ENCODE data around the gene TERT.
"Not testable (repeated sequence)": the region's sequence is repeated elsewhere in the genome, so short reads cannot be mapped to it uniquely, and the experiment has no call there.

Gene TERT

DNA sequence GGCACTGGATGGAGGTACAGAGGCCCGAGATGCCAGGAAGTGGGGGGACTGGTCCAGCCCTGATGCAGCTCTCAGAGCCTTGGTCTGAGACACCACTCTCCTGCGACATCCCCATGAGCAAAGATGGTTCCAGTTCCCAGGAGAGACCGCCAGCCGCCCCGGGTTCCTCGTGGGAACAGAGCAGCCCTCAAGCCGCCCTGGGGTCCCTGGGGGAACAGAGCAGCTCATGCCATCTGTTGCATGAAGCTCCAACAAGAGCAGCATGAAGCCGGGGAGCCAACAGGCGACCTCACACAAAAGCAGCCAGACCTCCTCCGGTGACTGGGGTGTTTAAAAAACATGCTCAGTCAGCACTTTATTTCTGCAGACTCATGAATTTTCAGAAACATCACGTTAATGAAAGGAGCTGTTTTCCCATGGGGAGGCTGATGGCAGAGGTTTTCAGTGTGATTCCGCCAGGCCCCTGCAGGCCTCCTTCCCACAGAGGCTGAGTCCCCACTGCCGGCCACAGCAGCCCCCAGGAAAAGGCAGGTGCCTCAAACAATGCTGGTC is 63.4 kb downstream of the TERT start:
- no peak for DNase-seq

DNA sequence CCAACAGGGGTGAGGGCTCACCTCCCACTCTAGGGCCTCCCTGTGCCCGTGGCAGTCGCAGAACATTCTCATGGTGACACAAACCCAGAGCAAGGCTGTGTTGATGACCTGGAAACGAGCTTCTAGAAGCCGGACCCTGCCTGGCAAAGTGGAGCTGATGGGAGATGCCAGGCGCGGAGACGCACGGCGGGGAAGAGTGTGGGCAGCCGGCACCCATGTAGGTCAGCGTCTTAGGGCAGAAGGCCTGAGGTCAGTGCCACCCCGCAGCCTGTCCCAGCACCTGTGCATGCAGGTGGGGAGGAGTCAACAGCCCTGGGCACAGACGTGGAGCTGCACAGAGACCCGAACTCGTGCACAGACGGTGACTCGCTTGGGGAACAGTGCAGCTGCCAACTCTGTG is 64.3 kb downstream of the TERT start:
- no peak for DNase-seq

DNA sequence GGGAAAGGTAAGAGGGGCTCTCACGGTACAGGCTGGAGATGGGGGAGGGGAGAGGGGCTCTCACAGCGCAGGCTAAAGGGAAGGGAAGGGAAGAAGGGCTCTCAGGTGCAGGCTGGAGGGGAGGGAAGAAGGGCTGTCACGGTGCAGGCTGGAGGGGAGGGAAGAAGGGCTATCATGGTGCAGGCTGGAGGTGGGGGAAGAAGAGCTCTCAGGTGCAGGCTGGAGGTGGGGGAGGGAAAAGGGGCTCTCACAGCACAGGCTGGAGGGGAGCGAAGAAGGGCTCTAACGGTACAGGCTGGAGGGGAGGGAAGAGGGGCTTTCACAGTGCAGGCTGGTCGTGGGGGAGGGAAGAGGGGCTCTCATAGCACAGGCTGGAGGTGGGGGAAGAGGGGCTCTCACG is 65.0 kb downstream of the TERT start:
- DNase-seq: no peak

DNA sequence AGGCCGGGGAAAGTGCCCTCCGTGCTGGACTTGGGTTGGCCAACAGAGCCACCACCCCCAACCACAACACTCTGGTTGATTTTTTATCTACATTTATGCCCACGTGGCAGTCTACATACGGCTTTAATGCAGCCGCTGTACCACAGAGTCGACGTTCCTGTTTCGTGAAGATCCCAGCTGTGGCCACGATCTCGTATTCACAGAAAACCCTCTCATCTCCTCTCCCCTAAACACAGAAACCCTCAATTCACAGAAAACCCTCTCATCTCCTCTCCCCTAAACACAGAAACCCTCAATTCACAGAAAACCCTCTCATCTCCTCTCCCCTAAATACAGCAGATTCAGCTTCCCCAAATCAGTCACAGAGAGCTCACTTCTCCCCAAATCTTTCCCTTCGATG is 65.8 kb downstream of the TERT start:
- not testable (repeated sequence) for DNase-seq

DNA sequence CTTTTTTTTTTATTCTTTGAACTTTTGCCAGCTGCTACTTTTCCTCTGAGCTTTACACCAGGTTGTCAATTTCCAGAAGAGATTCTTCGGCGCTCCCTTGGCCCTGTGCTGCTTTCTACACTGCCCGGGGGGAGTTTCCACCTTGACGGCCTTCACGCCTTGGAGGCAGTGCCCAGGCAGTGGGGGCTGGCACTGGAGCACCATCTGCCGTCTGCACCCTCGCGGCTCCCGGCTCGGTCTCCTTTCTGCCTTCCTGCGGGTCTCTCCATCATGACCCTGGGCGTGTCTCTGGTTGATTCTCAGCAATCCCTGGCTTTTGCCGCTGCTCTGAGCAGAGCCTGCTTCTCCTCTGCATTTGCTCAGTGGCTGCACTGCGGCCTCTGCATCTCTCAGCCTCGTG is 66.7 kb downstream of the TERT start:
- no peak for DNase-seq

DNA sequence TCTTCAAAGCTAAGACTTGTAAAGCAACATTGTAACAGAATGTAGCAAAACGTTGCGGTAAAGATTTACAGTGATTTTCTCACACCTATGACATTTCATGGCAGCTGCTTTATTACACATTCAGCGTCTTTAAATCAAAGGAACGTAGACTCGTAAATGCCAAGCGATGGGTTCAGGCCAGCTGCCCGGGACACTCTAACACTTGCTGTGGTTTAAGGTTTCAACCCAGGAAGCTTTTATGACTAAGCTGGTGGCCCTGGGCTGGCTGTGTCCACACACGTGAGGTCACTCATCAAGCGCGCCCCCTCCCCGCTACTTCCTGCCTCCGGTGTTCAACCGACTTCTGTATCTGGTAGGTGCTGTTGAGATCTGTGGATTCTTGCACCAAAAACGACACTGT is 67.2 kb downstream of the TERT start:
- no peak for DNase-seq

DNA sequence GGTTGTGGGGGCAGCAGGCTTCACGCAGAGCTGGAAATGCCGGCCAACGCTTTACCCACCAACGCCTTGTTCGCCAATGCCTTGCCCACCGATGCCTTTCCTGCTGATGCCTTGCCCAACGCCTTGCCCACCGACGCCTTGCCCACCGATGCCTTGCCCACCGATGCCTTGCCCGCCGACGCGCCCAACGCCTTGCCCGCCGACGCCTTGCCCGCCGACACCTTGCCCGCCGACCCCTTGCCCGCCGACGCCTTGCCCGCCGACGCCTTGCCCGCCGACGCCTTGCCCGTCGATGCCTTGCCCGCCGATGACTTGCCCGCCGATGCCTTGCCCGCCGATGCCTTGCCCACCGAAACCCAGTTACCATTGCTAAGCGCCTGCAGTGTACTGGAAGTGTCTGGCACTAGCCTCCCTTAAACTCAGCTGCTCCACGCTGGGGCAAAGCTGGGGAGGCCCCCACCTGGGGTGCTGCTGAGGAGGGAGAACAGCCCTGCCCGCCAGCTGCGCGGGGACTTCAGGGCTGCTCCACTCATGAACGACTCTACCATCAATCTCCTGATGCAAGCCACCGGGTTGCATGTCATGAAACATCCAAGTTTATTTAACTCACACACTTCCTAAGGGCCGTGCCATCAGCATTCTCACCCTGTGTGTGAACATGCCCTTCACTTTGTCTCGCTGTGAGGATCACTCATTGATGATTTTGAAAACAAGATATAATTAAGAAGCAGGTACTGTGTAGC is 67.9 kb downstream of the TERT start:
- no peak for DNase-seq

DNA sequence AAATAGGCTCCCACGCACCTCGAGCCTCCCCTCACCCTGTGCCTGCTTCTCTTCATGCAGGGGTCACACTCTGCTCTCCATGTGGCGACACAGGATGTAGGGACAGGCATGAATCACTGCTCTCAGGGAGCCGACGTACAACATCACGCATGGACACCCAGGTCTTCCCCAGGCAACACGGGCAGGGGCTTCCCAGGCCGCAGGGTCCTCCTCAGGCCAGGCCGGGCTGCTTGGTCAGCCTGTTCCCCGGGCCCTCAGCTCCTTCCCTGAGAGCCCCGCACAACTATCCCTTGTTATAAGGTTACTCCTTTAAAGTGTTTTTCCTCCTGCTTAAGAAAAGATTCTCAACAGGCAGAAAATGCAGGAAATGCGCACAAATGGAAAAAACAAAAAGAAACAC is 68.6 kb downstream of the TERT start:
- no peak for DNase-seq

DNA sequence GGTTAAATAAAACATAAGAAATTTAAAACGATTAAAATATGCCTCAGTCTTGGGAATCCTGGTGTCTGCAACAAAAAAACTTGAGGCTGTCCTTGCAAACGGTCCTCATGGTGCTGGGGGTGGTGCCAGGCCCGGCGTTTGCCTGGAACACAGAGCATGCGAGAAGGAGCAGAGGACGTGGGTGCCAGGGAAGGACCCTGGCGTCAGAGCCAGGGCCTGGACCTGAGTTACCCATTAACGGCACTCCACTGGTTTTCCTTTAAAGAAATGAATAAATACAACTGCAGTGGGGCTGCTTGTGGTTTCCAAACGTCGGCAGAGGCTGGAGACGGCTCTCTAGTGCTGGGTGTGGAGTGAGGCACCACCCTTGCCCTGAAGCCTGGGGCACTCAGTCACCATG is 69.8 kb downstream of the TERT start, which contains the start of gene SLC6A18:
SLC6A18 (plus strand) TSS at position 301 of the 400 bp plus-strand sequence; CDS start at position 398, 97 bp downstream.
- no peak for DNase-seq

DNA sequence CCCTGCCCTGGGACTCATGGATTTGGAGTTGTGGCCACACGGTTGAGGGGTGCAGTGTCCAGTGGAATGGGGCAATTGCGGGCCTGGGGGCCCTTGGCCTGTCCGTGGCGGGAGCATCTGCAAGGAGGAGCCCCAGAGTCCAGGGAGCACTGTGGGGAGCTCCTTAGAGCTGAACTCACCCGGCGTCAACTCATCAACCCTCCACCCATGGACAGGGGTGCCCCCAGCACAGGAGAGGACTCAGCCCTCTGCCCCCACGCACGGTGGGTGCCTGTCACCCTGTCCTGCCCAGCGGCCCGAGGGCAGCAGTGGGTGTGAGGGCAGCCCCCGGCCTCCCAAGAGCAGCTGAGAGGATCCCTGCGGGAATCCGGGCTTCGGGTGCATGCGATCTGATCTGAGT is 70.2 kb downstream of the TERT start:
- DNase-seq: no peak

DNA sequence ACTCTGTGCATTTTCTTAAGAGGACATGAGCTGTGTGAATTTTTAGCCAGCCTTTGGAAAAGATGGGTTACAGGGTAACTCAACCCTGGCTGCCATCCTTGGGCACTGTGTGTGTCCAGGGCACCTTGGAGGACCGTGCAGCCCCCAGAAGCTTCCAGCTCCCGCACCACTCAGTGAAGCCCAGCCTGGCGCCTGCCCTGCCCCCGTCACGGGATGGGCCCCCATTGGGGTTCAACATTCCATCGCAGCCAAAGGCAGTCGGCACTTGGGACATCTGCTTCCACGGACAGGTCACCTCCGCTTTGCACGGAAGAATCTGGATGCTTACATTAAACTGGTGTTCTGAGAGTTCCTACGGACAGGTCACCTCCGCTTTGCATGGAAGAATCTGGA is 71.6 kb downstream of the TERT start:
- no peak for DNase-seq

DNA sequence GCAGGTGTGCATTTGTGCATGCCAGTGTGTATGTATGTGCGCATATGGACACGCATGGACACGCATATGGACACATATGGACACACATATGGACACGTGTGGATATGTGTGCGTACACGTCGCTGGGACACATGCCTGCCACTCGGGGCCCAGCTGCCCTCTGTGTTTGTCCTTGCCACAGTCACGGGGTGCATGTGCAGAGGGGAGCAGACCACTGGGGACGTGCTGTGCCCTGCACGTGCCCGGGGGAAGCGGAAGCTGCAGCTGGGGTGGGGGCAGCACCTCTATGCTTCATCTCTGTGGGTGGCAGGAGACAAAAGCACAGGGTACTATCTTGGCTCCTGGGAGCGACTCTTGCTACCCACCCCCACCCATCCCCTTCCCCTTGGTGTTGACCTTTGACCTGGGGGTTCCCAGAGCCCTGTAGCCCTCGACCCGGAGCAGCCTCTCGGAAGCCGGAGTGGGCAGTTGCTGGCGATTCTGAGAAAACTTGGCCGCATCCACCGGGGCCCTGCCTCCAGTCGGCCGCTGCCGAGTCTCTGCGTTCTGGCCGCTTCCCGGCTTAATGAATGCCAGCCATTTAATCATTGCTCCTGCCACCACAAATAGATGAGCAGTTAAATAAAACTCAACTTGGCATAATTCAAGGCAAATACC is 72.1 kb downstream of the TERT start:
- DNase-seq: no peak

DNA sequence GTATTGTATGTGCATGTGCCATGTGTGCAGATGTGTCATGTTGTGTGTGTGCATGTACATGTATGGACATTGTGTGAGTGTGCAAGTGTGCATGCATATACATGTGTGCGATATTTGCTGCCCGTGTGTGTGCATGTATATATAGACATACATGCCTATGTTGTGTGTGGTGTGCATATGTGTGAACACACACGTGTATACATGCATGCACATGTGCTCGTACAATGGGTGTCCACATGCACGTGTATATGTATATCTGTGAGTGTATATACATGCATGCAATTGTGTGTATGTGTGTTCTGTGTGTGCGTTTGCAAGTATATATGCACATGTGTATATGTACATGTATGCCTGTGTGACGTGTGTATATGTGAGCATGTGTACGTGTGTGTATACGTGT is 72.7 kb downstream of the TERT start:
- DNase-seq: no peak

DNA sequence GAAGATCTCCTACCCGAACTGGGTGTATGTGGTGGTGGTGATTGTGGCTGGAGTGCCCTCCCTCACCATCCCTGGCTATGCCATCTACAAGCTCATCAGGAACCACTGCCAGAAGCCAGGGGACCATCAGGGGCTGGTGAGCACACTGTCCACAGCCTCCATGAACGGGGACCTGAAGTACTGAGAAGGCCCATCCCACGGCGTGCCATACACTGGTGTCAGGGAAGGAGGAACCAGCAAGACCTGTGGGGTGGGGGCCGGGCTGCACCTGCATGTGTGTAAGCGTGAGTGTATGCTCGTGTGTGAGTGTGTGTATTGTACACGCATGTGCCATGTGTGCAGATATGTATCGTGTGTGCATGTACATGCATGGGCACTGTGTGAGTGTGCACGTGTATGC is 73.1 kb downstream of the TERT start:
- no peak for DNase-seq

DNA sequence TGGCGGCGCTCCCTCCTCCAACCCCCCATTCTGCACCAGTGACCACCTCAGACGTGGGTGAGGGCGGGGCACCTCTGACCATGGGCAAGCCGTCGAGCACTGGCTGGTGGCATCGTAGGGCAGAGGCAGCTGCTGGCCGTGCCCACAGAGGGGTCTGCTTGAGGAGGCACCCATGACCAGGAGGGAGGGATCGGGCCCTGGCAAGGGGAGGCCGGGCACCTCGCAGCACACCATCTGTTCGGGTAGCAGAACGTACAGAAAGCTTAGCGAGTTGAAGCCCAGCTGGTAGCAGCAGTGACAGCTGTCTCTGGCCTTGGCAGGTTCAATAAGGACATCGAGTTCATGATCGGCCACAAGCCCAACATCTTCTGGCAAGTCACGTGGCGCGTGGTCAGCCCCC is 74.0 kb downstream of the TERT start:
- DNase-seq: no peak

DNA sequence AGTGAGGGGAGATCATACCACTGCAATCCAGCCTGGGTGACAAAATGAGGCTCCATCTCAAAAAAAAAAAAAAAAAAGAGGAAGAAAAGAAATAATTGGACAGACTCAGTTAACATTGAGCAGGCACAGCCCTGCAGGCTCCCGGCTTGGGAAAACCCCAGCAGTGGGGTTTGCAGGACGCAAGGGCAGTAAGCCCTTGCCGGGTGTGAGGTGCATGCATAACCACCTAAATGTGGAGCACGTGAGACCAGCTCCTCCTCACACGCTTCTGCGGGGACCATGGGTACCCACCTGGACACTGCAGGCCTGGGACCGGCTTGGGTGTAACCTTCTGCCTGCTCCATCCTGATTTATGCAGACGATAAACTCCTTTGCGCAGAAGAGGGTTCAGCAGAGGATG is 74.5 kb downstream of the TERT start:
- DNase-seq: no peak

DNA sequence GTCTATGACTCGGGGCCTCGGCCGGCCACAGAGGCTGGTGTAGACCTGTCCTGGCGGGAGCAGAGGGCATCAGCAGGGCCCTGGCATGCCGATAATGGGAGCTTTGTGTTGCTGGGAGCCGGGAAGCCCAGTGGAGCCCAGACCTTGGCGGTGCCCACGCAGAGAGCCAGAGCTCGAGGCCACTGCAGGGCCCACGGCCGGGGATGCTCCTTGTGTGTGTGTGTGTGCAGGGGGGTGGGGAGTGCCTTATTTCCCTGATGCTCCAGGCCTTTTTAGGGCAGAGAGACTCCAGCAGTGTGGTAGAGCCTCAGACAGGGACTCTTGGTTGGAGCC is 75.1 kb downstream of the TERT start:
- DNase-seq: no peak

DNA sequence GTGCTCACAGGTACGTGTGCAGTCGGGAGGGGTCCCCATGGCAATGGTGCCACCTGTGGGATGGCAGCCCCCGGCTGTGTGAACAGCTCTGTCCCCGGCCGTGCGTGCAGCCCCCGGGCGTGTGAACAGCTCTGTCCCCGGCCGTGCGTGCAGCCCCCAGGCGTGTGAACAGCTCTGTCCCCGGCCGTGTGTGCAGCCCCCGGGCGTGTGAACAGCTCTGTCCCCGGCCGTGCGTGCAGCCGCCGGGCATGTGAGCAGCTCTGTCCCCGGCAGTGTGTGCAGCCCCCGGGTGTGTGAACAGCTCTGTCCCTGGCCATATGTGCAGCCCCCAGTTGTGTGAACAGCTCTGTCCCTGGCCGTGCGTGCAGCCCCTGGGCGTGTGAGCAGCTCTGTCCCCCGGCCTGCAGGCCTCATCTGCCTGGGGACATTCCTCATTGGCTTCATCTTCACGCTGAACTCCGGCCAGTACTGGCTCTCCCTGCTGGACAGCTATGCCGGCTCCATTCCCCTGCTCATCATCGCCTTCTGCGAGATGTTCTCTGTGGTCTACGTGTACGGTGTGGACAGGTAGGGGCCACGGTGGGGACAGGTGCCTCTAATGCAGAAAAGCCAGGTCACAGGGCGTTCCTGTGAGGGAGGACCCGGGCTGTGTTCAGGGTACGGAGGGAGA is 75.6 kb downstream of the TERT start:
- DNase-seq: no peak

DNA sequence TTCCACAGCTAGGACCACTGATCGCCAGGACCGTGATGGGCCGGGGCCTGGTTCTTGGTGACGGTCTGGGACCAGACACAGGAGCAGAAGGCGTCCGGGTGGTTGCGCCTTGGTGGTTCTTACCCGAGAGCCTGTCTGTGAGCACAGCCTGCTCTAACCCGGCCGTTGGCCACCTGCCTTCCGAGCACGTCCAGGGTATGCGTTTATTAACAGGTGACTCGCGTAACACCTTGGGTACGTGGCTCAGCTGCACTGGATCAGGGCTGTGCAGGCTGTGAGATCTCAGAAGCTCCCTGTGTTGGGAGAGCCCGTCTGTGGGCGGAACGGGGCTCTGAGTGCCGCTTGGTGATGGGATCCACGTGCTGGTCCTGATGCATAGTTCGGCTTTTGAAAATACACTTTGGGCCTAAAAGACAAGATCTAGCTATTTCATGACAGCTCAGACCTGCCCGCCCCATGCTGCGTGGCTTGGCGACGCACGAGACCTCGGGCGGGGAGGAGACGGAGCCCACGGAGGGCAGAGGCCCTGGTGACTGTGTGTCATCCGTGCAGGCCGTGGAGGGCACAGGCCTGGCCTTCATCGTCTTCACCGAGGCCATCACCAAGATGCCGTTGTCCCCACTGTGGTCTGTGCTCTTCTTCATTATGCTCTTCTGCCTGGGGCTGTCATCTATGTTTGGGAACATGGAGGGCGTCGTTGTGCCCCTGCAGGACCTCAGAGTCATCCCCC is 76.4 kb downstream of the TERT start:
- DNase-seq: no peak

DNA sequence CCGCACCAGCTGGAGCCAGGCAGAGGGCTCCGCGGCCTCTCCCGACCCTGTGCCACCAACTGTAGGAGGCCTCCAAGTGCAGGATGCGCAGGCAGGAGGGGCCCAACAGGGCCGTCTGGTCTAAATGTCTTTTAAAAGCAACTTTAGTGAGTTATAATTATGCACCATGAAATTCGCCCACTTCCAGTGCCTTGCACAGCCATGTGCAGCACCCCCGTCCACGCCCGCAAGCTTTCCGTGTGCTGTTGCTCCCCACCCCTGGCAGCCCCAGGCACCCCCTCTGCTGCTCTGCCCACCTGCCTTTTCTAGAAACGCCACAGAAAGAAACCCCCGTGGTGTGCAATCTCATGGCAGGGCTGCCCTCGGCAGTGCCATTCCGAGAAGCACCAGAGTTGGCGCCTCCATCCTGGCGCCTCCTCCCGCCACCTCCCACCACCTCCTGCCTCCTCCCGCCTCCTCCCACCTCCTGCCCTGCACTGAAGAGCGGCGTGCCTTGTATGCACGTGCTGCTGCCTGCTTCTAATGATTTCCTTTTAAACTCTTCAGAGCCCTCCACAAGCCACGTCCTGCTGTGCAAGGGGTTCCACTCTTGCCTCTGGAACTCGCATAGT is 77.2 kb downstream of the TERT start:
- no peak for DNase-seq

DNA sequence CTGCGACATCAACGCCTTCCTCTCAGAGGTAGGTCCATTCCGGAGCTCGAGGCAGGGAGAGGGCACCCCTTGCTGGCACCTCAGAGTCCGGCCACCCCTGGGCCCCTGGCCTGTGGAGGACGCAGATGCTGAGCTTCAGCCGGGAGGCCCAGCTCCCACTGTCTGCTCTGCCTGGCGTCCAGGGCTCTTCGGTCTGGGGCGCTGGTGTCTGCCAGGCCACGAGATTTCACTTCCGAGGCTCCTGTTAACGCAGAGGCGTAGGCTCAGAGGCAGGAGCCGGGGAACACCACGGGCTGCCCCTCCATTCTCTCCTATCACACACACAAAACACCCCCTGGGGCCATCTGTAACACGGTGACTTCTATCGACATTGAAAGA is 78.0 kb downstream of the TERT start:
- DNase-seq: no peak

DNA sequence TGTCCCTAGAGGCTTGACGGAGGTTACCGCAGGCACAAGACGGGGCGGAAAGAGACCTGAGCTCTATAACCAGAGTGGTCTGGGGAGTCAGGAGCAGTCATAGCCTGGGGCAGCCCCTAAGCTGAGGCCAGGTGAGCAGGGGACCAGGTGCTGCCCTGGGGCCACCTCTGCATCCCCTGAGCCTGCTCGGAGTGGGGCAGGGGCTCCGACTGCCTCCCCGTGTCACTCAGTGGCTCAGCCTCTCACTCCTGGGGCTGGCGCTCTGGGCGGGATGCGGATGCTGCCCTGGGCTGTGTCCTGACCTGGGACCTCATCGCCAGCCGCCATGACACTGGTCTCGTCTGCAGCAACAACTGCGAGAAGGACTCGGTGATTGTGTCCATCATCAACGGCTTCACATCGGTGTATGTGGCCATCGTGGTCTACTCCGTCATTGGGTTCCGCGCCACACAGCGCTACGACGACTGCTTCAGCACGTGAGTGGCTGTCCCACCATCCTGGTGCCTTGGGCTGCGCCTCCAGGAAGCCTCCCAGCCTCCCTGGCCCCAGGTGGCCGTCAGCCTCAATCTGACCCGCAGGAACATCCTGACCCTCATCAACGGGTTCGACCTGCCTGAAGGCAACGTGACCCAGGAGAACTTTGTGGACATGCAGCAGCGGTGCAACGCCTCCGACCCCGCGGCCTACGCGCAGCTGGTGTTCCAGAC is 78.5 kb downstream of the TERT start:
- DNase-seq: no peak

Data from SW 1271 (cell line).